WTC11 (cell line): ENCODE measurements around the gene MTA3. TPM values are rescaled to one million over a fixed set of nuclear protein-coding genes. Genes with fewer than 3 reads are reported as not detected.

ENCODE experiments used
- ATAC-seq: fragments of 200-7000 bp; cut with Tn5 transposase; 2 replicates; pipeline ENCODE4 v1.10.0; 2021; ENCODE audit warnings: mild to moderate bottlenecking, moderate library complexity
- CTCF ChIA-PET: fragments of 300-600 bp; sonication (Branson Sonifier 250); formaldehyde crosslinking; loops from one replicate; lab custom pipeline; 2021; ENCODE audit warnings: antibody characterized with exemption; lab: Charles Lee
- POLR2A ChIA-PET: fragments of 350-600 bp; sonication (Branson Sonifier 250); formaldehyde crosslinking; loops from one replicate; lab custom pipeline; 2021; ENCODE audit warnings: antibody characterized with exemption; lab: Charles Lee
- DNase-seq: peaks from one replicate; pipeline ENCODE4 v3.0.0; 2021; ENCODE audit warnings: low spot score
- H3K27ac Mint-ChIP-seq: 2 replicates; pipeline ENCODE4 v1.8.0; 2021; ENCODE audit warnings: mixed read lengths
- H3K27me3 Mint-ChIP-seq: 2 replicates; pipeline ENCODE4 v1.8.0; 2021; ENCODE audit warnings: low read depth, mild to moderate bottlenecking, moderate library complexity, mixed read lengths
- H3K36me3 Mint-ChIP-seq: 2 replicates; pipeline ENCODE4 v1.8.0; 2021; ENCODE audit warnings: mixed read lengths
- H3K4me1 Mint-ChIP-seq: 2 replicates; pipeline ENCODE4 v1.8.0; 2022; ENCODE audit warnings: mixed read lengths
- H3K4me3 Mint-ChIP-seq: 2 replicates; pipeline ENCODE4 v1.8.0; 2021; ENCODE audit warnings: mild to moderate bottlenecking, moderate library complexity, mixed read lengths
- H3K9me3 Mint-ChIP-seq: 2 replicates; pipeline ENCODE4 v1.8.0; 2021; ENCODE audit warnings: mixed read lengths
- FOXJ3 ChIP-seq: sonication (generic); formaldehyde crosslinking; IDR thresholded peaks from 2 replicates; pipeline ENCODE4 v1.9.0; 2021; ENCODE audit warnings: missing genetic modification reagents, mild to moderate bottlenecking, borderline replicate concordance
- NFE2L1 ChIP-seq: sonication (generic); formaldehyde crosslinking; IDR thresholded peaks from 2 replicates; pipeline ENCODE4 v1.8.1; 2023; ENCODE audit warnings: missing genetic modification reagents
- NFYB ChIP-seq: sonication (generic); formaldehyde crosslinking; conservative IDR thresholded peaks from 2 replicates; pipeline ENCODE4 v1.8.0; 2022; ENCODE audit warnings: low read depth, missing genetic modification reagents
- RELA ChIP-seq: sonication (generic); formaldehyde crosslinking; IDR thresholded peaks from 2 replicates; pipeline ENCODE4 v1.8.1; 2022; ENCODE audit warnings: missing genetic modification reagents, mild to moderate bottlenecking, borderline replicate concordance
- RORB ChIP-seq: fragments of 250-450 bp; sonication (Bioruptor Pico); IDR thresholded peaks from 2 replicates; pipeline ENCODE4 v1.9.0; 2021; ENCODE audit warnings: mild to moderate bottlenecking
- TEAD1 ChIP-seq: sonication (generic); formaldehyde crosslinking; IDR thresholded peaks from 2 replicates; pipeline ENCODE4 v1.8.0; 2022; ENCODE audit warnings: mild to moderate bottlenecking, missing genetic modification reagents
- total RNA-seq: library from RNA; stranded (reverse); gene quantifications from 3 replicates; pipeline ENCODE4 v1.2.3, GENCODE V29; 2021
- TF ChIP-seq, protein P1 (sequence below): sonication (generic); formaldehyde crosslinking; IDR thresholded peaks from 2 replicates; pipeline ENCODE4 v1.8.1; 2022; ENCODE audit warnings: missing genetic modification reagents, borderline replicate concordance
- TF ChIP-seq, protein P2 (sequence below): sonication (generic); formaldehyde crosslinking; IDR thresholded peaks from 2 replicates; pipeline ENCODE4 v1.8.0; 2022; ENCODE audit warnings: mild to moderate bottlenecking, missing genetic modification reagents
- TF ChIP-seq, protein P3 (sequence below): fragments of 250-450 bp; sonication (Bioruptor Pico); IDR thresholded peaks from 2 replicates; pipeline ENCODE4 v1.9.0; 2021; ENCODE audit warnings: moderate library complexity, mild to moderate bottlenecking, inconsistent platforms, borderline replicate concordance
- TF ChIP-seq, protein P4 (sequence below): sonication (generic); formaldehyde crosslinking; IDR thresholded peaks from 2 replicates; pipeline ENCODE4 v1.8.0; 2022; ENCODE audit warnings: missing genetic modification reagents
- TF ChIP-seq, protein P5 (sequence below): sonication (generic); formaldehyde crosslinking; IDR thresholded peaks from 2 replicates; pipeline ENCODE4 v1.8.1; 2023; ENCODE audit warnings: mild to moderate bottlenecking, missing genetic modification reagents
- TF ChIP-seq, protein P6 (sequence below): fragments of 200-600 bp; IDR thresholded peaks from 2 replicates; pipeline ENCODE4 v1.8.0; 2022; ENCODE audit warnings: antibody characterized with exemption
- TF ChIP-seq, protein P7 (sequence below): sonication (generic); formaldehyde crosslinking; IDR thresholded peaks from 2 replicates; pipeline ENCODE4 v1.8.1; 2022; ENCODE audit warnings: mild to moderate bottlenecking, moderate library complexity, missing genetic modification reagents
- TF ChIP-seq, protein P8 (sequence below): sonication (generic); formaldehyde crosslinking; conservative IDR thresholded peaks from 2 replicates; pipeline ENCODE4 v1.8.1; 2022; ENCODE audit warnings: mild to moderate bottlenecking, missing genetic modification reagents
- TF ChIP-seq, protein P9 (sequence below): fragments of 250-450 bp; sonication (Bioruptor Pico); IDR thresholded peaks from 2 replicates; pipeline ENCODE4 v1.8.0; 2021; ENCODE audit warnings: mild to moderate bottlenecking
- TF ChIP-seq, protein P10 (sequence below): fragments of 250-450 bp; sonication (Bioruptor Pico); IDR thresholded peaks from 2 replicates; pipeline ENCODE4 v1.9.0; 2021; ENCODE audit warnings: mild to moderate bottlenecking

MTA3 gene
- total RNA-seq, 1 experiment from 2014 or later, result 153 TPM

DNA sequence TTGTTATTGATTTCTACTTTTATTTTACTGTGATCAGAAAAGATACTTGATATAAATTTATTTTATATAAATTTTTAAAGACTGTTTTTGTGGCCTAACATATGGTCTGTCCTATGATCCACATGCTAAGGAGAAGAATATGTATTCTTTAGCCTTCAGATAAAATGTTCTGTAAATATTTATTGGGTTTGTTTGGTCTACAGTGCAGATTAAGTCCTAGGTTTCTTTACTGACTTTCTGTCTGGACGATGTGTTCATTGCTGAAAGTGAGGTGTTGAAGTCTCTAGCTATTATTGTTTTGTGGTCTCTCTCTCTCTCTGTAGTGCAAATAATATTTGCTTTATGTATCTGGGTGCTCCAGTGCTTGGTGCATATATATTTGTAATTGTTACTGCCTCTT, 165.4 kb downstream of the MTA3 start:
- H3K4me3 Mint-ChIP-seq, result no peak overlapping the region
- peaks cover 52% of the 10 kb centered on the region for H3K9me3 Mint-ChIP-seq
- POLR2A ChIA-PET, result no interaction called here
- H3K4me1 Mint-ChIP-seq, result peaks cover 14% of the 10 kb centered on the region
- H3K27me3 Mint-ChIP-seq, result no peaks in the 10 kb centered on the region
- TF ChIP-seq, protein P1, sequence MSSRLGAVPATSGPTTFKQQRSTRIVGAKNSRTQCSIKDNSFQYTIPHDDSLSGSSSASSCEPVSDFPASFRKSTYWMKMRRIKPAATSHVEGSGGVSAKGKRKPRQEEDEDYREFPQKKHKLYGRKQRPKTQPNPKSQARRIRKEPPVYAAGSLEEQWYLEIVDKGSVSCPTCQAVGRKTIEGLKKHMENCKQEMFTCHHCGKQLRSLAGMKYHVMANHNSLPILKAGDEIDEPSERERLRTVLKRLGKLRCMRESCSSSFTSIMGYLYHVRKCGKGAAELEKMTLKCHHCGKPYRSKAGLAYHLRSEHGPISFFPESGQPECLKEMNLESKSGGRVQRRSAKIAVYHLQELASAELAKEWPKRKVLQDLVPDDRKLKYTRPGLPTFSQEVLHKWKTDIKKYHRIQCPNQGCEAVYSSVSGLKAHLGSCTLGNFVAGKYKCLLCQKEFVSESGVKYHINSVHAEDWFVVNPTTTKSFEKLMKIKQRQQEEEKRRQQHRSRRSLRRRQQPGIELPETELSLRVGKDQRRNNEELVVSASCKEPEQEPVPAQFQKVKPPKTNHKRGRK, result no peak
- TF ChIP-seq RELA (CRISPR knock-in tag) (no peak), NFE2L1 (no peak), TEAD1 (CRISPR knock-in tag) (no peak)
- TF ChIP-seq, protein P2, sequence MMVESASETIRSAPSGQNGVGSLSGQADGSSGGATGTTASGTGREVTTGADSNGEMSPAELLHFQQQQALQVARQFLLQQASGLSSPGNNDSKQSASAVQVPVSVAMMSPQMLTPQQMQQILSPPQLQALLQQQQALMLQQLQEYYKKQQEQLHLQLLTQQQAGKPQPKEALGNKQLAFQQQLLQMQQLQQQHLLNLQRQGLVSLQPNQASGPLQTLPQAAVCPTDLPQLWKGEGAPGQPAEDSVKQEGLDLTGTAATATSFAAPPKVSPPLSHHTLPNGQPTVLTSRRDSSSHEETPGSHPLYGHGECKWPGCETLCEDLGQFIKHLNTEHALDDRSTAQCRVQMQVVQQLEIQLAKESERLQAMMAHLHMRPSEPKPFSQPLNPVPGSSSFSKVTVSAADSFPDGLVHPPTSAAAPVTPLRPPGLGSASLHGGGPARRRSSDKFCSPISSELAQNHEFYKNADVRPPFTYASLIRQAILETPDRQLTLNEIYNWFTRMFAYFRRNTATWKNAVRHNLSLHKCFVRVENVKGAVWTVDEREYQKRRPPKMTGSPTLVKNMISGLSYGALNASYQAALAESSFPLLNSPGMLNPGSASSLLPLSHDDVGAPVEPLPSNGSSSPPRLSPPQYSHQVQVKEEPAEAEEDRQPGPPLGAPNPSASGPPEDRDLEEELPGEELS (CRISPR knock-in tag), result no peak
- TF ChIP-seq, protein P3, sequence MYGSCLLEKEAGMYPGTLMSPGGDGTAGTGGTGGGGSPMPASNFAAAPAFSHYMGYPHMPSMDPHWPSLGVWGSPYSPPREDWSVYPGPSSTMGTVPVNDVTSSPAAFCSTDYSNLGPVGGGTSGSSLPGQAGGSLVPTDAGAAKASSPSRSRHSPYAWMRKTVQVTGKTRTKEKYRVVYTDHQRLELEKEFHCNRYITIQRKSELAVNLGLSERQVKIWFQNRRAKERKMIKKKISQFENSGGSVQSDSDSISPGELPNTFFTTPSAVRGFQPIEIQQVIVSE, result no peak
- TF ChIP-seq, protein P4, sequence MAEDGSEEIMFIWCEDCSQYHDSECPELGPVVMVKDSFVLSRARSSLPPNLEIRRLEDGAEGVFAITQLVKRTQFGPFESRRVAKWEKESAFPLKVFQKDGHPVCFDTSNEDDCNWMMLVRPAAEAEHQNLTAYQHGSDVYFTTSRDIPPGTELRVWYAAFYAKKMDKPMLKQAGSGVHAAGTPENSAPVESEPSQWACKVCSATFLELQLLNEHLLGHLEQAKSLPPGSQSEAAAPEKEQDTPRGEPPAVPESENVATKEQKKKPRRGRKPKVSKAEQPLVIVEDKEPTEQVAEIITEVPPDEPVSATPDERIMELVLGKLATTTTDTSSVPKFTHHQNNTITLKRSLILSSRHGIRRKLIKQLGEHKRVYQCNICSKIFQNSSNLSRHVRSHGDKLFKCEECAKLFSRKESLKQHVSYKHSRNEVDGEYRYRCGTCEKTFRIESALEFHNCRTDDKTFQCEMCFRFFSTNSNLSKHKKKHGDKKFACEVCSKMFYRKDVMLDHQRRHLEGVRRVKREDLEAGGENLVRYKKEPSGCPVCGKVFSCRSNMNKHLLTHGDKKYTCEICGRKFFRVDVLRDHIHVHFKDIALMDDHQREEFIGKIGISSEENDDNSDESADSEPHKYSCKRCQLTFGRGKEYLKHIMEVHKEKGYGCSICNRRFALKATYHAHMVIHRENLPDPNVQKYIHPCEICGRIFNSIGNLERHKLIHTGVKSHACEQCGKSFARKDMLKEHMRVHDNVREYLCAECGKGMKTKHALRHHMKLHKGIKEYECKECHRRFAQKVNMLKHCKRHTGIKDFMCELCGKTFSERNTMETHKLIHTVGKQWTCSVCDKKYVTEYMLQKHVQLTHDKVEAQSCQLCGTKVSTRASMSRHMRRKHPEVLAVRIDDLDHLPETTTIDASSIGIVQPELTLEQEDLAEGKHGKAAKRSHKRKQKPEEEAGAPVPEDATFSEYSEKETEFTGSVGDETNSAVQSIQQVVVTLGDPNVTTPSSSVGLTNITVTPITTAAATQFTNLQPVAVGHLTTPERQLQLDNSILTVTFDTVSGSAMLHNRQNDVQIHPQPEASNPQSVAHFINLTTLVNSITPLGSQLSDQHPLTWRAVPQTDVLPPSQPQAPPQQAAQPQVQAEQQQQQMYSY (CRISPR knock-in tag), result no peak
- TF ChIP-seq, protein P5, sequence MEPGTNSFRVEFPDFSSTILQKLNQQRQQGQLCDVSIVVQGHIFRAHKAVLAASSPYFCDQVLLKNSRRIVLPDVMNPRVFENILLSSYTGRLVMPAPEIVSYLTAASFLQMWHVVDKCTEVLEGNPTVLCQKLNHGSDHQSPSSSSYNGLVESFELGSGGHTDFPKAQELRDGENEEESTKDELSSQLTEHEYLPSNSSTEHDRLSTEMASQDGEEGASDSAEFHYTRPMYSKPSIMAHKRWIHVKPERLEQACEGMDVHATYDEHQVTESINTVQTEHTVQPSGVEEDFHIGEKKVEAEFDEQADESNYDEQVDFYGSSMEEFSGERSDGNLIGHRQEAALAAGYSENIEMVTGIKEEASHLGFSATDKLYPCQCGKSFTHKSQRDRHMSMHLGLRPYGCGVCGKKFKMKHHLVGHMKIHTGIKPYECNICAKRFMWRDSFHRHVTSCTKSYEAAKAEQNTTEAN (CRISPR knock-in tag), result no peak
- TF ChIP-seq, protein P6, sequence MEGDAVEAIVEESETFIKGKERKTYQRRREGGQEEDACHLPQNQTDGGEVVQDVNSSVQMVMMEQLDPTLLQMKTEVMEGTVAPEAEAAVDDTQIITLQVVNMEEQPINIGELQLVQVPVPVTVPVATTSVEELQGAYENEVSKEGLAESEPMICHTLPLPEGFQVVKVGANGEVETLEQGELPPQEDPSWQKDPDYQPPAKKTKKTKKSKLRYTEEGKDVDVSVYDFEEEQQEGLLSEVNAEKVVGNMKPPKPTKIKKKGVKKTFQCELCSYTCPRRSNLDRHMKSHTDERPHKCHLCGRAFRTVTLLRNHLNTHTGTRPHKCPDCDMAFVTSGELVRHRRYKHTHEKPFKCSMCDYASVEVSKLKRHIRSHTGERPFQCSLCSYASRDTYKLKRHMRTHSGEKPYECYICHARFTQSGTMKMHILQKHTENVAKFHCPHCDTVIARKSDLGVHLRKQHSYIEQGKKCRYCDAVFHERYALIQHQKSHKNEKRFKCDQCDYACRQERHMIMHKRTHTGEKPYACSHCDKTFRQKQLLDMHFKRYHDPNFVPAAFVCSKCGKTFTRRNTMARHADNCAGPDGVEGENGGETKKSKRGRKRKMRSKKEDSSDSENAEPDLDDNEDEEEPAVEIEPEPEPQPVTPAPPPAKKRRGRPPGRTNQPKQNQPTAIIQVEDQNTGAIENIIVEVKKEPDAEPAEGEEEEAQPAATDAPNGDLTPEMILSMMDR, result no peak
- TF ChIP-seq, protein P7, sequence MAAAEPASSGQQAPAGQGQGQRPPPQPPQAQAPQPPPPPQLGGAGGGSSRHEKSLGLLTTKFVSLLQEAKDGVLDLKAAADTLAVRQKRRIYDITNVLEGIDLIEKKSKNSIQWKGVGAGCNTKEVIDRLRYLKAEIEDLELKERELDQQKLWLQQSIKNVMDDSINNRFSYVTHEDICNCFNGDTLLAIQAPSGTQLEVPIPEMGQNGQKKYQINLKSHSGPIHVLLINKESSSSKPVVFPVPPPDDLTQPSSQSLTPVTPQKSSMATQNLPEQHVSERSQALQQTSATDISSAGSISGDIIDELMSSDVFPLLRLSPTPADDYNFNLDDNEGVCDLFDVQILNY (CRISPR knock-in tag), result no peak
- TF ChIP-seq, all 79 proteins: peak for 0
- CTCF ChIA-PET, result no interaction called here
- no peak for ATAC-seq
- no peak for DNase-seq
- Mint-ChIP-seq H3K36me3 (peaks cover 65% of the 10 kb centered on the region), H3K27ac (no peak overlapping the region)

DNA sequence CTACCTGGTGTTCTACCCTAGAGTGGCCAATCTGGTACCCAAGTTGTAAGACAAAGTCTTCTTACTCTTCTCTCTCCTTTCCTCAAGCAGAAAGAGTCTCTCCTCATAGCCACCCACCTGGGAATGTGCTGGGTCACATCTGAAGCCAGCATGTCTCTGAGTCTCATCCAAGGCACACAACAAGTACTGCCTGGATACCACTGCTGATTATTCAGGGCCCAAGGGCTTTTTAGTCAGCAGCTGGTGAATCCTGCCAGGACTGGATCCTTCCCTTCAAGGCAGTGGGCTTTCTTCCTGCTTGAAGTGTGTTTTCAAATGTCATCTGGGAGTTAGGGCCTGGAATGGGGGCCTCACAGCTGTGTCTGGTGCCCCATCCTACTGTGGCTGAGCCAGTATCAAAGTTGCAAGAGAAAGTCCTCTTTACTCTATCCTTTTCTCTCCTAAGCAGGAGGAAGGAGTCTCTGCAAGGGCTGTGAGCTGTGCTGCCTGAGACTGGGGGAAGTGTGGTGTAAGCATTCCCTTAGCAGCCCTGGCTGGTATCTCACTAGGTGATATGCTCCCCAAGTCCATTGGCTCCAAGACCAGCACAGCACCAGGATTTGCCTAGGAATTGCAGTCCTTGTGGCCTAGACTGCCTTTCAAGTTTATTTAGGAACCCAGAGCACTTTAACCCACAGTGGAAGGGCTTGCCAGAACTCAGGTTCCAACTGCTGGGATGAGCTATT, 168.3 kb downstream of the MTA3 start:
- ATAC-seq (peak; percentile 67), DNase-seq (no peak)
- peaks cover 49% of the 10 kb centered on the region for H3K9me3 Mint-ChIP-seq
- peak overlapping the region; percentile 47 for H3K27ac Mint-ChIP-seq
- ChIA-PET POLR2A (no interaction called here), CTCF (no interaction called here)
- peaks cover 24% of the 10 kb centered on the region for H3K4me1 Mint-ChIP-seq
- H3K4me3 Mint-ChIP-seq, result no peak overlapping the region
- peaks cover 74% of the 10 kb centered on the region for H3K36me3 Mint-ChIP-seq
- H3K27me3 Mint-ChIP-seq, result no peaks in the 10 kb centered on the region
- TF ChIP-seq RELA (CRISPR knock-in tag) (no peak), FOXJ3 (CRISPR knock-in tag) (no peak), RORB (no peak), NFYB (CRISPR knock-in tag) (no peak)
- TF ChIP-seq, protein P8, sequence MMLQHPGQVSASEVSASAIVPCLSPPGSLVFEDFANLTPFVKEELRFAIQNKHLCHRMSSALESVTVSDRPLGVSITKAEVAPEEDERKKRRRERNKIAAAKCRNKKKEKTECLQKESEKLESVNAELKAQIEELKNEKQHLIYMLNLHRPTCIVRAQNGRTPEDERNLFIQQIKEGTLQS, result no peak
- TF ChIP-seq, protein P9, sequence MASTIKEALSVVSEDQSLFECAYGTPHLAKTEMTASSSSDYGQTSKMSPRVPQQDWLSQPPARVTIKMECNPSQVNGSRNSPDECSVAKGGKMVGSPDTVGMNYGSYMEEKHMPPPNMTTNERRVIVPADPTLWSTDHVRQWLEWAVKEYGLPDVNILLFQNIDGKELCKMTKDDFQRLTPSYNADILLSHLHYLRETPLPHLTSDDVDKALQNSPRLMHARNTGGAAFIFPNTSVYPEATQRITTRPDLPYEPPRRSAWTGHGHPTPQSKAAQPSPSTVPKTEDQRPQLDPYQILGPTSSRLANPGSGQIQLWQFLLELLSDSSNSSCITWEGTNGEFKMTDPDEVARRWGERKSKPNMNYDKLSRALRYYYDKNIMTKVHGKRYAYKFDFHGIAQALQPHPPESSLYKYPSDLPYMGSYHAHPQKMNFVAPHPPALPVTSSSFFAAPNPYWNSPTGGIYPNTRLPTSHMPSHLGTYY (CRISPR knock-in tag), result no peak
- TF ChIP-seq, protein P10, sequence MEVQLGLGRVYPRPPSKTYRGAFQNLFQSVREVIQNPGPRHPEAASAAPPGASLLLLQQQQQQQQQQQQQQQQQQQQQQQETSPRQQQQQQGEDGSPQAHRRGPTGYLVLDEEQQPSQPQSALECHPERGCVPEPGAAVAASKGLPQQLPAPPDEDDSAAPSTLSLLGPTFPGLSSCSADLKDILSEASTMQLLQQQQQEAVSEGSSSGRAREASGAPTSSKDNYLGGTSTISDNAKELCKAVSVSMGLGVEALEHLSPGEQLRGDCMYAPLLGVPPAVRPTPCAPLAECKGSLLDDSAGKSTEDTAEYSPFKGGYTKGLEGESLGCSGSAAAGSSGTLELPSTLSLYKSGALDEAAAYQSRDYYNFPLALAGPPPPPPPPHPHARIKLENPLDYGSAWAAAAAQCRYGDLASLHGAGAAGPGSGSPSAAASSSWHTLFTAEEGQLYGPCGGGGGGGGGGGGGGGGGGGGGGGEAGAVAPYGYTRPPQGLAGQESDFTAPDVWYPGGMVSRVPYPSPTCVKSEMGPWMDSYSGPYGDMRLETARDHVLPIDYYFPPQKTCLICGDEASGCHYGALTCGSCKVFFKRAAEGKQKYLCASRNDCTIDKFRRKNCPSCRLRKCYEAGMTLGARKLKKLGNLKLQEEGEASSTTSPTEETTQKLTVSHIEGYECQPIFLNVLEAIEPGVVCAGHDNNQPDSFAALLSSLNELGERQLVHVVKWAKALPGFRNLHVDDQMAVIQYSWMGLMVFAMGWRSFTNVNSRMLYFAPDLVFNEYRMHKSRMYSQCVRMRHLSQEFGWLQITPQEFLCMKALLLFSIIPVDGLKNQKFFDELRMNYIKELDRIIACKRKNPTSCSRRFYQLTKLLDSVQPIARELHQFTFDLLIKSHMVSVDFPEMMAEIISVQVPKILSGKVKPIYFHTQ (CRISPR knock-in tag), result no peak
